Upper lobe of right lung (tissue), 1 donor: ENCODE data around the gene IFFO2. TPM values are rescaled to one million over a fixed set of nuclear protein-coding genes. Genes with fewer than 3 reads are reported as not detected.
"Not testable (repeated sequence)": the region's sequence is repeated elsewhere in the genome, so short reads cannot be mapped to it uniquely, and the experiment has no call there.

Experiments
- ATAC-seq: fragments of 200-7000 bp; cut with Tn5 transposase; one replicate; pipeline ENCODE4 v1.9.1; 2020; ENCODE audit warnings: mild to moderate bottlenecking, moderate library complexity
- DNase-seq: peaks from one replicate; pipeline ENCODE4 v3.0.0-alpha.2; 2020
- H3K27ac ChIP-seq: fragments of 200-600 bp; one replicate; pipeline ENCODE4 v1.8.0; 2022
- H3K27me3 ChIP-seq: fragments of 200-600 bp; one replicate; pipeline ENCODE4 v1.8.0; 2022; ENCODE audit warnings: mild to moderate bottlenecking
- H3K36me3 ChIP-seq: fragments of 200-600 bp; one replicate; pipeline ENCODE4 v1.8.0; 2022
- H3K4me1 ChIP-seq: fragments of 200-600 bp; one replicate; pipeline ENCODE4 v1.8.0; 2022
- H3K4me3 ChIP-seq: fragments of 200-600 bp; one replicate; pipeline ENCODE4 v1.8.0; 2022; ENCODE audit warnings: mild to moderate bottlenecking
- H3K9me3 ChIP-seq: fragments of 200-600 bp; one replicate; pipeline ENCODE4 v1.8.0; 2022
- CTCF ChIP-seq: fragments of 200-600 bp; IDR thresholded peaks from one replicate; pipeline ENCODE4 v1.8.0; 2022; ENCODE audit warnings: antibody characterized with exemption
- intact Hi-C: fragments of 100-400 bp; cut with DNase I; formaldehyde crosslinking; loops from one replicate; pipeline ENCODE4 v1.11.0; 2022
- total RNA-seq: library from RNA; stranded (reverse); fragmentation: NEBNext Ultra II Directional; extraction: Animal tissue kit (Norgen Biotek cat#: 25700); gene quantifications from one replicate; pipeline ENCODE4 v1.2.1, GENCODE V29; 2021
- donor health status: DM: no; HTN: yes; CAD: no; lungs with severe emphysema.

The IFFO2 gene
- total RNA-seq, 1 donor from 2014 or later = 15.4 TPM

DNA sequence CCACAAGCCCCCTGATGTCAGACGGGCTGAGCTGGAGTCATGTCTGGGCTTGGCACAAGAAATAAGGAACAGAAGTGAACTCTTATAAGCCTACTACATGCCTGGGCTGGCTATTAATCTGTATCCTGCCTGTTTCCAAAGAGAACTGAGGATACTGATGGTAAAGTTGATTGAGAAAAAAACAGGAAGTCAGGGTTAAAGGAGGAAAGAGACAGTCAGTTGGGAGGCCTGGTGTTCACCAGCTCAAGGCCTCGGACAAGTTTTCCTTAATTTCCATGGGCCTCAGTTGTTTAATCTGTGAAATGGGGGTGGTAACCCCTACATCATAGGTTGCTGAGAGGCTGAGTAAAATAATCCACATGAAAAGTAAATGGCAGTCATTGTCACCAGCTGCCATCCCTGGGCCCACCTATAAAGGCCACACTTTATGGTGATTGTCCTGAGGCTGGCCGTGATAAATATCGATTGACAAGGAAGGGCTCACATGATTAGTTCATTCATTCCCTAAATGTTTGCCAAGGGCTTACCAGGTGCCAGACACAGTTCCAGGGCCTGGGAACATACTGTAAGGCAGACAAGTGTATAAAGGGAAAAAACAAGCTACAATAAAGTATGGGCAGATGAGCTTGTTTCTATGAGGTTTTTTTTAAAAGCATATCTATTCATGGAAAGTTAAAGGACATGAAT, 57.0 kb downstream of the IFFO2 start:
- ATAC-seq = no peak
- Histone ChIP-seq H3K4me3 (no peak overlapping the region), H3K9me3 (no peaks in the 10 kb centered on the region), H3K4me1 (peaks cover 16% of the 10 kb centered on the region), H3K27me3 (no peaks in the 10 kb centered on the region), H3K36me3 (no peaks in the 10 kb centered on the region), H3K27ac (no peak overlapping the region)
- DNase-seq = no peak
- intact Hi-C loops = loop anchor here (10.0 kb wide), 1 partner anchor 185 kb away; no protein-coding TSS in a partner anchor
- TF ChIP-seq CTCF = no peak

DNA sequence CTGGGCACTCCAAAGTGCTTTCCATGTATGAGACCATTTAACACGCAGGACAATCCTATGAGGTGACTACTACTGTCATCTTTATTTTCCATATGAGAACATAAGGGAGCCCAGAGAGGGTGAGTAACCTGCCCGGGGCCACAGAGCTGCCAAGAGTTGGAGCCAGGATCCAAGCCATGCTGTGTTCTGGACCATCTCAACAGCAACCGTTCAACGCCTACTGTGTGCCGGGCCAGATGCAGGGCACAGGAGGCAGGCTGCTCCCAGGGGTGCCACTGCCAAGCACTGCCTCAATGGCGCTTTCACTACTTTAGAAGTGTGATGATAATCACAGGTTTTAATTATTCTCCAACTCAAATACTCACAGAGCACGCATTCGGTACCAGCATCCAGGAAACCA, 57.9 kb downstream of the IFFO2 start:
- TF ChIP-seq CTCF = no peak

GRCh38 chr1:18895317-18895716, 61.2 kb downstream of the IFFO2 start:
- intact Hi-C loops = no loop called here
- H3K27me3 ChIP-seq = no peaks in the 10 kb centered on the region
- TF ChIP-seq CTCF = no peak
- no peaks in the 10 kb centered on the region for H3K4me1 ChIP-seq
- H3K36me3 ChIP-seq = no peaks in the 10 kb centered on the region
- DNase-seq = no peak
- H3K4me3 ChIP-seq = no peak overlapping the region
- no peak overlapping the region for H3K27ac ChIP-seq
- no peak for ATAC-seq
- H3K9me3 ChIP-seq = no peaks in the 10 kb centered on the region

More for the DNA sequence above, 57.9 kb downstream of the IFFO2 start:
- DNase-seq = no peak
- H3K27ac ChIP-seq = no peak overlapping the region
- ATAC-seq = no peak
- H3K36me3 ChIP-seq = no peaks in the 10 kb centered on the region
- intact Hi-C loops = no loop called here
- H3K9me3 ChIP-seq = no peaks in the 10 kb centered on the region
- peaks cover 16% of the 10 kb centered on the region for H3K4me1 ChIP-seq
- H3K27me3 ChIP-seq = no peaks in the 10 kb centered on the region
- no peak overlapping the region for H3K4me3 ChIP-seq

GRCh38 chr1:18893120-18893519, 63.4 kb downstream of the IFFO2 start:
- Histone ChIP-seq H3K4me1 (no peaks in the 10 kb centered on the region), H3K4me3 (no peak overlapping the region), H3K9me3 (no peaks in the 10 kb centered on the region), H3K27me3 (no peaks in the 10 kb centered on the region), H3K27ac (no peak overlapping the region), H3K36me3 (no peaks in the 10 kb centered on the region)
- intact Hi-C loops = no loop called here
- DNase-seq = no peak
- no peak for ATAC-seq
- TF ChIP-seq CTCF = no peak

DNA sequence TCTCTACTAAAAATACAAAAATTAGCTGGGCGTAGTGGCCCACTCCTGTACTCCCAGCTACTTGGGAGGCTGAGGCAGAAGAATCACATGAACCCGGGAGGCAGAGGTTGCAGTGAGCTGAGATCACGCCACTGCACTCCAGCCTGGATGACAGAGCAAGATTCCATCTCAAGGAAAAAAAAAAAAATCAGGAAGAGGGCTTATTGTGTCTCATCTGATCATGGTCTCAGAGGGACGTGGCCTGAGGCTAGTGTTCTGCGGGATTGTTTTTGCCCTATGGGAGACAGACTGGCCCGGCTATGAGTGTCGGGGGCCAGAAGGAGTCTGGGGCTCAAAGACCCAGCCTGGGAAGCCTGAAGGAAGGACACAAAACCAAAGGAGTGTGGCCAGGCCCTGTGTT, 64.6 kb downstream of the IFFO2 start:
- H3K9me3 ChIP-seq, intact Hi-C loops, H3K4me1 ChIP-seq, ATAC-seq, H3K4me3 ChIP-seq, H3K36me3 ChIP-seq, H3K27me3 ChIP-seq, H3K27ac ChIP-seq, DNase-seq: not testable (repeated sequence)

DNA sequence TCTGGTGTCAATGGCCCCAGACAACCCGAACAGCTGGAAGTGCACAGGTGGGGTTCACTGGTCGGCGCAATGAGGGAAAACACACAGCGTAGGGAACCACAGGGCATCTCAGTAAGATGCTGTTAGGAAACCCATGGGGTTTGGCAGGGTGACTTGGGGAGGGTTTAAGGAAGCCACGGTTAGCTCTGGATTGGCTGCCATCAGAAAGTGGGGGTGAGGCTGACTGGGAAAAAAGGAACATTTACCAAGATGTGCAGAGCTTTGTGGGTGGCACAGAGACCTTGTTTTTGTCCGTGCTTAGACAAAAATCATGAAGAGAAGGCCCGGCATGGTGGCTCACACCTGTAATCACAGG, 65.1 kb downstream of the IFFO2 start:
- Histone ChIP-seq H3K4me1 (no peaks in the 10 kb centered on the region), H3K27me3 (no peaks in the 10 kb centered on the region), H3K36me3 (no peaks in the 10 kb centered on the region), H3K9me3 (no peaks in the 10 kb centered on the region), H3K27ac (no peak overlapping the region), H3K4me3 (no peak overlapping the region)
- no peak for TF ChIP-seq CTCF
- intact Hi-C loops = no loop called here
- DNase-seq = no peak
- peak; percentile 13 for ATAC-seq
